Measurements from ENCODE around the gene TCERG1. TPM values are rescaled to one million over a fixed set of nuclear protein-coding genes. Genes with fewer than 3 reads are reported as not detected.
"Not testable (repeated sequence)": the region's sequence is repeated elsewhere in the genome, so short reads cannot be mapped to it uniquely, and the experiment has no call there.

TCERG1 gene
- polyA plus RNA-seq, 4 donors, result 88.7 to 148 (median 128) TPM

GRCh38 chr5:146516151-146516475, 69.0 kb downstream of the TCERG1 start, which contains the start of gene GPR151:
Gene GPR151, minus strand, starts transcription at chr5:146516190. Its CDS starts 77 bp downstream, at chr5:146516113.
- DNase-seq (ENCODE audit: low read depth in 4 of 4, low spot score in 3 of 4), result no peak

- no peak for DNase-seq (ENCODE audit: low read depth in 4 of 4, low spot score in 3 of 4)
Observed at GRCh38 chr5:146519554-146519953, 72.4 kb downstream of the TCERG1 start.

DNA sequence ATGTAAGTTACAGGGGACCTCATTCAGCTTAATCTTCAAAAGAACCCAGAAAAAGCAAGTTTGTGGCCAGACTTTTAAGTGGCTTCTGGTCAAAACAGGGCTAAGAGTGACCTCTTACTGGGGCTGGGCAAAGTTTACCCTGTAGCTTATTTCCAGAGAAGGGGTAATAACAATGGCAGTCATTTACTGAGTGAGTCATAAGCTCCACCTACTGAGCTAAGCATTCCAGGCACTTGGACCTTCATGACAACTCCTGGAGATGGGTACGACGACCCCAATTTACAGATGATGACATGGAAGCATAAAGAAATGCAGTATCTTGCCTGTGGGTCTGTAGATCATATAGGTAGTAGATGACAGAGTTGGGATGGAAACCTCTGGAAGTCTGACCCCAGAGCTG, 73.6 kb downstream of the TCERG1 start:
- no peak for DNase-seq (ENCODE audit: low read depth in 4 of 4, low spot score in 3 of 4)

GRCh38 chr5:146521403-146522106, 74.4 kb downstream of the TCERG1 start:
- no peak for DNase-seq (ENCODE audit: low read depth in 4 of 4, low spot score in 3 of 4)

GRCh38 chr5:146523698-146524097, 76.6 kb downstream of the TCERG1 start:
- no peak for DNase-seq (ENCODE audit: low read depth in 4 of 4, low spot score in 3 of 4)

DNA sequence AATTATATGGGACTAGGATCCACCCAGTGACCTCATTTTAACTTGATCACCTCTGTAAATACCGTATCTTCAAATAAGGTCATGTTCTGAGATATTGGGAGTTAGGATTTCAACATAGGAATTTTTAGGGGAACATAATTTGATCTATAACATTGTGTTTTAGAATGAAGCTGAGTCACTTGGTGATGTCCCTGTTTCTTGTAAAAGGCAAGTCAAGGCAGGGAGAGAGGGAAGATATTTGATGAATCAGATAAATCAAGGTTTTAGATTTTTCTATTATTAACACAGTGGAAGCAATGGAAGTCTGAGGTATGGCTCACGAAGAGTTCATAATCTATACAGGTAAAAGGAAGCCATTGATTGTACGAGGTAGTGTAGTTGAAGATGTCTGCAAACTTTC, 80.7 kb downstream of the TCERG1 start:
- DNase-seq (ENCODE audit: low read depth in 4 of 4, low spot score in 3 of 4), result no peak

DNA sequence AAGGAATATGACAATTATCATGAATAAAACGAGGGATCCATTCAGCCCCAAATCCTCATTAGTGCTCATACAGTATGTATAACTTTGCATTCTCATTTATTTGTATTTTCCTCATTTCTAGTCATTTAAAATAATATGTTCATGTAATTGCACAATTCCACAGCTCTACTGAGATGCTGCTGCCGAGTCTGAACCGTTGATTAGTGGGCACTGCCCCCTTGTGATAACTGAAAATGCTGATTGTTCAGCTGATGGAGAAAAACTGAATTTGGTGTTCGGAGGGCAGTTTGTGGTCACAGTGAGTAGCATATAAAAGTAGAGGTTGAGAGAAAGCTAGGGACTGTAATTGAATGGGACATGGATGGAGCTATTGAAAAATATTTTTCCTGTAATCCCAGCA, 81.1 kb downstream of the TCERG1 start:
- no peak for DNase-seq (ENCODE audit: low read depth in 4 of 4, low spot score in 3 of 4)

GRCh38 chr5:146529984-146530383, 82.9 kb downstream of the TCERG1 start:
- no peak for DNase-seq (ENCODE audit: low read depth in 4 of 4, low spot score in 3 of 4)

- peak; percentile 16 to 46 (median 36) for DNase-seq (ENCODE audit: low read depth in 4 of 4, low spot score in 3 of 4)
Observed at GRCh38 chr5:146533260-146533857, 86.2 kb downstream of the TCERG1 start.

GRCh38 chr5:146533882-146534281, 86.7 kb downstream of the TCERG1 start:
- DNase-seq (ENCODE audit: low read depth in 4 of 4, low spot score in 3 of 4), result no peak

GRCh38 chr5:146538432-146538831, 91.3 kb downstream of the TCERG1 start:
- DNase-seq (ENCODE audit: low read depth in 4 of 4, low spot score in 3 of 4), result no peak

DNA sequence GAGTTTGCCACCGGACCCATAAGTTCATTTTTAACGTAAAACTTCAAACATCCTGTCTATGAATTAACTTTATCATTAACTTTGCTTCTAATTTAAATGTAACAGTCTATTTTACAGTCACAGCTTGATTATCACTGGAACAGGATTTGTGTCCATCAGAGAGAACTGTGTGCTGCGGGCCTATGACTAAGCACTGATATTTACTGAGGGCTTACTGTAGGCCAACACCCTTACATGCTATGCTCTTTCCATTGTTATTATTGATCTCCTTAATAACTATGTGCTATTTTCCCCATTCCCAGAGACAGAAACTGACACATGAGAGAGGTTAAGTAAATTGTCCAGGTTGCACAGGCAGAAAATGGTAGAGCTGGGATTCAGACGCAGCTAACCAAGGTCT, 92.8 kb downstream of the TCERG1 start:
- no peak for DNase-seq (ENCODE audit: low read depth in 4 of 4, low spot score in 3 of 4)

GRCh38 chr5:146540414-146540813, 93.3 kb downstream of the TCERG1 start:
- no peak for DNase-seq (ENCODE audit: low read depth in 4 of 4, low spot score in 3 of 4)

- DNase-seq (ENCODE audit: low read depth in 4 of 4, low spot score in 3 of 4), result peak; percentile 8 to 29 (median 22)
Observed at GRCh38 chr5:146541958-146542849, 95.1 kb downstream of the TCERG1 start.

DNA sequence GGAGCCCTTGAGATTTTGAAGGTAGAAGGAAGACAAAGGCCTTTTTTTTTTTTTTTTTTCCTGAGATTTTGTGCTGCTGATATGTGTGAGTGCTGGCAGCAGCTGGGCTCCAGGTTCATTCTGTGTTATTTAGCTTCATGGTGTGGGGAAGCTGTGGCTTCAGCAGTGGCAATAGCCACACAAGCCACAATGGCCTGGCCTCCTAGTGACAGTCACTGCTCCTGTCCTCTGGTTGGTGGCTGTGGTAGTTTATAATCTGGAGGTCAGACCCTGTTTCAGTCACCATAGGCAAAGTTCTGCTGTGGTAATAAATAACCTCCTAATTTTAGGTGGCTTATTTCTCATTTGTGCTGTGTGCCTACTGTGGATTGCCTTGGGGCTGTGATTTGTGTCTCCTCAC, 97.1 kb downstream of the TCERG1 start:
- DNase-seq (ENCODE audit: low read depth in 4 of 4, low spot score in 3 of 4), result no peak

GRCh38 chr5:146548781-146549449, 101.8 kb downstream of the TCERG1 start:
- no peak for DNase-seq (ENCODE audit: low read depth in 4 of 4, low spot score in 3 of 4)

GRCh38 chr5:146549615-146550014, 102.5 kb downstream of the TCERG1 start:
- no peak for DNase-seq (ENCODE audit: low read depth in 4 of 4, low spot score in 3 of 4)

- no peak for DNase-seq (ENCODE audit: low read depth in 4 of 4, low spot score in 3 of 4)
Observed at GRCh38 chr5:146553446-146553845, 106.3 kb downstream of the TCERG1 start.

GRCh38 chr5:146556884-146557283, 109.8 kb downstream of the TCERG1 start:
- not testable (repeated sequence) for DNase-seq (ENCODE audit: low read depth in 4 of 4, low spot score in 3 of 4)

GRCh38 chr5:146560205-146560812, 113.2 kb downstream of the TCERG1 start:
- DNase-seq (ENCODE audit: low read depth in 4 of 4, low spot score in 3 of 4), result no peak
